HG02759 (cell line): ENCODE measurements around the gene COX6A2.

ENCODE experiments used
- ATAC-seq: cut with Tn5 transposase; IDR thresholded peaks from one replicate; pipeline ENCODE4 v1.9.1; 2021; ENCODE audit warnings: mild to moderate bottlenecking, moderate library complexity; ENCODE audit not compliant: unreplicated experiment

The COX6A2 gene

GRCh38 chr16:31428279-31428597 lies at the start of gene COX6A2:
Gene COX6A2, minus strand, starts transcription at chr16:31428360. Its CDS starts 35 bp downstream, at chr16:31428325.
- no peak for ATAC-seq

- ATAC-seq = peak; percentile 44
These were observed 49.4 kb upstream of the COX6A2 start for GRCh38 chr16:31477220-31478216.

- peak; percentile 69 for ATAC-seq
These were observed 48.4 kb upstream of the COX6A2 start for GRCh38 chr16:31476303-31477219.

- ATAC-seq = no peak
These were observed 47.8 kb upstream of the COX6A2 start for GRCh38 chr16:31475946-31476302.

- no peak for ATAC-seq
These were observed 46.9 kb upstream of the COX6A2 start for GRCh38 chr16:31474773-31475738.

- ATAC-seq = no peak
These were observed 46.1 kb upstream of the COX6A2 start for GRCh38 chr16:31474173-31474714.

- ATAC-seq = no peak
These were observed 45.3 kb upstream of the COX6A2 start for GRCh38 chr16:31473264-31473984.

- ATAC-seq = no peak
These were observed 44.6 kb upstream of the COX6A2 start for GRCh38 chr16:31472709-31473203.

GRCh38 chr16:31471875-31472708 lies 43.9 kb upstream of the COX6A2 start, which contains the start of gene TGFB1I1:
Gene TGFB1I1, plus strand, starts transcription at chr16:31472152. Its CDS starts 37 bp downstream, at chr16:31472189.
- ATAC-seq = no peak

GRCh38 chr16:31471241-31471874 lies 43.2 kb upstream of the COX6A2 start:
- ATAC-seq = no peak

- no peak for ATAC-seq
These were observed 42.5 kb upstream of the COX6A2 start for GRCh38 chr16:31470615-31471014.

GRCh38 chr16:31467858-31468257 lies 39.7 kb upstream of the COX6A2 start:
- ATAC-seq = no peak

- peak; percentile 56 for ATAC-seq
These were observed 39.1 kb upstream of the COX6A2 start for GRCh38 chr16:31467151-31467773.

- ATAC-seq = no peak
These were observed 38.3 kb upstream of the COX6A2 start for GRCh38 chr16:31466381-31466841.

GRCh38 chr16:31465788-31466370 lies 37.7 kb upstream of the COX6A2 start:
- ATAC-seq = no peak

- no peak for ATAC-seq
These were observed 36.7 kb upstream of the COX6A2 start for GRCh38 chr16:31464781-31465260.

- no peak for ATAC-seq
These were observed 36.2 kb upstream of the COX6A2 start for GRCh38 chr16:31464348-31464769.
